Tibial artery (tissue), 4 donors: ENCODE measurements around the gene TNFSF13.
"Not testable (repeated sequence)": the region's sequence is repeated elsewhere in the genome, so short reads cannot be mapped to it uniquely, and the experiment has no call there.

Source experiments
- DNase-seq, 2 donors: peaks; one replicate each; pipeline ENCODE4 v3.0.0-alpha.2; 2019
- H3K27ac ChIP-seq, 2 donors: fragments of 200-600 bp; sonication (generic) in 1 of 2; 1 replicate in 1 of 2; 2 replicates in 1 of 2; pipeline ENCODE4 v1.5.1; 2018 to 2019; ENCODE audit warnings: mild to moderate bottlenecking in 1 of 2
- H3K27me3 ChIP-seq, 2 donors: fragments of 200-600 bp; sonication (generic) in 1 of 2; one replicate each; pipeline versions ENCODE4 v1.5.1 to v1.6.0; 2016 to 2019
- H3K36me3 ChIP-seq, 3 donors: fragments of 200-600 bp; sonication (generic) in 2 of 3; one replicate each; pipeline ENCODE4 v1.5.1; 2016 to 2019; ENCODE audit warnings: mild to moderate bottlenecking in 2 of 3
- H3K4me1 ChIP-seq, 4 donors: fragments of 200-600 bp; sonication (generic) in 2 of 4; 1 replicate in 3 of 4; 2 replicates in 1 of 4; pipeline ENCODE4 v1.5.1; 2016 to 2019
- H3K4me3 ChIP-seq, 2 donors: fragments of 200-600 bp; sonication (generic) in 1 of 2; 1 replicate in 1 of 2; 2 replicates in 1 of 2; pipeline ENCODE4 v1.5.1; 2018 to 2019; ENCODE audit warnings: mild to moderate bottlenecking in 2 of 2
- H3K9me3 ChIP-seq, 3 donors: fragments of 200-600 bp; sonication (generic) in 1 of 3; one replicate each; pipeline ENCODE4 v1.5.1; 2016 to 2019
- CTCF ChIP-seq, 2 experiments: fragments of 200-600 bp in 1 of 2; fragments of 450-650 bp in 1 of 2; IDR thresholded peaks; one replicate each; pipeline ENCODE4 v1.5.1; 2017 to 2019; ENCODE audit warnings: antibody characterized with exemption in 2 of 2, mild to moderate bottlenecking in 1 of 2, moderate library complexity in 1 of 2
- intact Hi-C: fragments of 100-400 bp; cut with DNase I; formaldehyde crosslinking; loops from one replicate; pipeline ENCODE4 v1.15.0; 2023; ENCODE audit warnings: low total_unique reads

The TNFSF13 gene

GRCh38 chr17:7591596-7591995 is 33.0 kb downstream of the TNFSF13 start:
- no peak for TF ChIP-seq CTCF (IDR thresholded peaks at IDR 0.05)
- H3K27me3 ChIP-seq, result no peaks in the 10 kb centered on the region
- H3K9me3 ChIP-seq, result no peaks in the 10 kb centered on the region
- DNase-seq, result no peak
- H3K27ac ChIP-seq, result no peak overlapping the region
- intact Hi-C loops, result no loop called here
- H3K4me1 ChIP-seq, result peaks cover 0 to 22% (median 16%) of the 10 kb centered on the region in 4 donors
- H3K4me3 ChIP-seq, result no peak overlapping the region
- peaks cover 55 to 74% (median 58%) of the 10 kb centered on the region in 3 donors for H3K36me3 ChIP-seq

- Histone ChIP-seq H3K27ac (no peak overlapping the region), H3K4me3 (no peak overlapping the region), H3K27me3 (no peaks in the 10 kb centered on the region), H3K4me1 (peaks cover 0 to 22% (median 16%) of the 10 kb centered on the region in 4 donors), H3K36me3 (peaks cover 60 to 74% (median 67%) of the 10 kb centered on the region in 3 donors), H3K9me3 (no peaks in the 10 kb centered on the region)
- DNase-seq, result no peak
- no peak for TF ChIP-seq CTCF (IDR thresholded peaks at IDR 0.05)
- intact Hi-C loops, result loop anchor here (1.0 kb wide), 1 partner anchor 18 kb away; no protein-coding TSS in a partner anchor
Measured at GRCh38 chr17:7592422-7593021, 34.0 kb downstream of the TNFSF13 start.

GRCh38 chr17:7593296-7593695 is 34.7 kb downstream of the TNFSF13 start:
- no peak overlapping the region for H3K4me3 ChIP-seq
- no peaks in the 10 kb centered on the region for H3K9me3 ChIP-seq
- no peak for DNase-seq
- no peaks in the 10 kb centered on the region for H3K27me3 ChIP-seq
- peaks cover 0 to 17% (median 15%) of the 10 kb centered on the region in 4 donors for H3K4me1 ChIP-seq
- H3K27ac ChIP-seq, result no peak overlapping the region
- no peak for TF ChIP-seq CTCF (IDR thresholded peaks at IDR 0.05)
- intact Hi-C loops, result loop anchor here (1.0 kb wide), 1 partner anchor 17 kb away; no protein-coding TSS in a partner anchor
- peaks cover 64 to 75% (median 72%) of the 10 kb centered on the region in 3 donors for H3K36me3 ChIP-seq

GRCh38 chr17:7597561-7597960 is 39.0 kb downstream of the TNFSF13 start:
- H3K27ac ChIP-seq, H3K27me3 ChIP-seq, H3K9me3 ChIP-seq, H3K4me3 ChIP-seq, intact Hi-C loops, DNase-seq, H3K4me1 ChIP-seq: not testable (repeated sequence)
- peaks cover 92 to 97% (median 97%) of the 10 kb centered on the region in 3 donors for H3K36me3 ChIP-seq

GRCh38 chr17:7606280-7606679 is 47.7 kb downstream of the TNFSF13 start:
- TF ChIP-seq CTCF (IDR thresholded peaks at IDR 0.05), result no peak
- Histone ChIP-seq H3K4me1 (peaks cover 0 to 12% (median 4%) of the 10 kb centered on the region in 4 donors), H3K27ac (no peak overlapping the region), H3K4me3 (no peak overlapping the region), H3K36me3 (peaks cover 41 to 56% (median 50%) of the 10 kb centered on the region in 3 donors), H3K27me3 (no peaks in the 10 kb centered on the region), H3K9me3 (no peaks in the 10 kb centered on the region)
- DNase-seq, result no peak
- intact Hi-C loops, result no loop called here

- H3K9me3 ChIP-seq, result no peaks in the 10 kb centered on the region
- no peak for DNase-seq
- no peak for TF ChIP-seq CTCF (IDR thresholded peaks at IDR 0.05)
- H3K36me3 ChIP-seq, result peaks cover 0 to 19% (median 7%) of the 10 kb centered on the region in 3 donors
- H3K4me1 ChIP-seq, result peaks cover 0 to 43% (median 28%) of the 10 kb centered on the region in 4 donors
- no peaks in the 10 kb centered on the region for H3K27me3 ChIP-seq
- intact Hi-C loops, result loop anchor here (1.0 kb wide), 1 partner anchor 17 kb away; no protein-coding TSS in a partner anchor
- no peak overlapping the region for H3K27ac ChIP-seq
- no peak overlapping the region for H3K4me3 ChIP-seq
Measured at GRCh38 chr17:7610641-7611040, 52.1 kb downstream of the TNFSF13 start.
